PC-9 (cell line): ENCODE measurements around the gene UNC119B.

Experiments
- CTCF ChIP-seq: fragments of 200-600 bp; sonication (generic); conservative IDR thresholded peaks from 2 replicates; pipeline ENCODE4 v1.6.1; 2017; ENCODE audit warnings: mixed run types, antibody characterized with exemption, mild to moderate bottlenecking, moderate library complexity
- EZH2 ChIP-seq: fragments of 200-600 bp; sonication (generic); IDR thresholded peaks from 2 replicates; pipeline ENCODE4 v1.8.0; 2017; ENCODE audit warnings: antibody characterized with exemption, low read depth

DNA sequence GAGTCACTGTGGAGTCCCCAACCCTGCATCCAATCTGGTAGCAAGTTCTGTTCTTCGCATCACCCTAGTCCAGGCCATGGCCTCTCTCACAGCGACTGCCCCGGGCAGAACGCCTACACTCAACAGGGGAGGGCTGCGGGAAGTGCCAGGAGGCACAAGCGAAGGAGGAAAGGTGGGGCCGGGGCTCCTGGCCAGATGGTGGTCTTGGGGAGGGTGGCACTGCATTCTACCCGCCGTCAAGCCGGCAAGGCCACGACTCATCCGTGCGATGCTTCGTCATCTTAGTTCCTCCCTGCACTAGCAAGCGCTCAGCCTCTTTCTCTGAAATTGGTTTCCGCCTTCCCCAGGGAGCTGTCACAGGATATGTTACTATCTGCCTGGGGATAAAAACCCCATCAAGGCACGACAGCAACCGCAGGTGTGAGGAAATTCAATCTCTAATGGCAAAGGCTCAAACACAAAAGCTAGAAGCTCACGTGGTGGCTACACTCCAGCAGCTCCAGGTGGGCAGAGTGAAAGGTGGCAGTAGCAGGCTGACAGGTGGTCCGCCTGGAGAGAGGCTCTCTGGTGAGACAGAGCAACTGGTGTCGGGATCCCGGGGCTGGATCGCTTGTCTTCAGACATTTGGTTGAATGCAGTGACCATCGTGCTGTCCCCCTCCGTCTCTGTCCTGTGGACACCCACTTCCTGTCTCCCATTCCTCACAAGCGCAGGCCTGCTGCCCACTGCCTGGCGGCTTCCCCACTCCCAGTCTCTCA is 49.5 kb downstream of the UNC119B start:
- TF ChIP-seq CTCF = no peak
- TF ChIP-seq EZH2 = no peak
